HepG2 (cell line): ENCODE data around the gene DSG2. TPM values are rescaled to one million over a fixed set of nuclear protein-coding genes. Genes with fewer than 3 reads are reported as not detected.
A peak's percentile ranks its signal among the peaks of the same experiment; 100 is the strongest.

ENCODE experiments used
- CEBPB ChIP-seq: IDR thresholded peaks from 2 replicates; pipeline ENCODE4 v1.6.1; 2011; ENCODE audit warnings: low read depth, low read length, improper control_type of control experiment, borderline replicate concordance
- DNMT3B ChIP-seq: conservative IDR thresholded peaks from 2 replicates; pipeline ENCODE4 v1.6.1; 2016; ENCODE audit warnings: missing biosample characterization, control low read depth
- FOSL2 ChIP-seq: sonication (generic); formaldehyde crosslinking; IDR thresholded peaks from 2 replicates; pipeline ENCODE4 v1.4.0; 2020; ENCODE audit warnings: missing genetic modification reagents
- FOXJ3 ChIP-seq: sonication (generic); formaldehyde crosslinking; IDR thresholded peaks from 2 replicates; pipeline ENCODE4 v1.4.0; 2020; ENCODE audit warnings: missing genetic modification reagents, mild to moderate bottlenecking, borderline replicate concordance
- HDAC1 ChIP-seq: sonication (generic); formaldehyde crosslinking; IDR thresholded peaks from 2 replicates; pipeline ENCODE4 v1.5.1; 2020; ENCODE audit warnings: mild to moderate bottlenecking, missing genetic modification reagents
- RXRB ChIP-seq: IDR thresholded peaks from 2 replicates; pipeline ENCODE4 v1.6.1; 2016; ENCODE audit warnings: borderline replicate concordance, missing genetic modification reagents, missing compliant biosample characterization
- ZNF124 ChIP-seq: sonication (generic); formaldehyde crosslinking; IDR thresholded peaks from 2 replicates; pipeline ENCODE4 v1.4.0; 2020; ENCODE audit warnings: missing genetic modification reagents
- ZNF672 ChIP-seq: sonication (generic); formaldehyde crosslinking; IDR thresholded peaks from 2 replicates; pipeline ENCODE4 v1.8.1; 2022; ENCODE audit warnings: missing genetic modification reagents
- ZNF761 ChIP-seq: sonication (generic); formaldehyde crosslinking; conservative IDR thresholded peaks from 2 replicates; pipeline ENCODE4 v1.4.0; 2020; ENCODE audit warnings: mild to moderate bottlenecking, missing genetic modification reagents
- ZSCAN25 ChIP-seq: sonication (generic); formaldehyde crosslinking; IDR thresholded peaks from 2 replicates; pipeline ENCODE4 v1.8.0; 2022; ENCODE audit warnings: mild to moderate bottlenecking, missing genetic modification reagents
- polyA plus RNA-seq, 8 experiments: library from polyadenylated mRNA; depleted of rRNA in 3 of 8; stranded (reverse) in 7 of 8; unstranded in 1 of 8; fragments of >200 nt; fragmentation: Illumina TruSeq in 4 of 8; extraction: Trizol in 4 of 8; gene quantifications; 2 replicates each; pipeline versions ENCODE4 v1.2.1 to v1.2.3, GENCODE V29; 2011 to 2016; ENCODE audit warnings: low read depth in 4 of 8, missing spikeins in 1 of 8, mixed read lengths in 1 of 8; ENCODE audit not compliant: insufficient read depth in 1 of 8
- total RNA-seq, 5 experiments: library from RNA; depleted of rRNA; stranded (reverse); fragments of >200 nt; fragmentation: Illumina TruSeq; extraction: Trizol; gene quantifications; 2 replicates each; pipeline ENCODE4 v1.2.3, GENCODE V29; 2016; ENCODE audit warnings: low read depth in 1 of 5
- TF ChIP-seq, protein P1 (sequence below): sonication (generic); formaldehyde crosslinking; conservative IDR thresholded peaks from 2 replicates; pipeline ENCODE4 v1.4.0; 2020; ENCODE audit warnings: mild to moderate bottlenecking, missing genetic modification reagents, moderate library complexity
- TF ChIP-seq, protein P2 (sequence below): sonication (generic); formaldehyde crosslinking; IDR thresholded peaks from 2 replicates; pipeline ENCODE4 v1.4.0; 2020; ENCODE audit warnings: missing genetic modification reagents, mild to moderate bottlenecking, borderline replicate concordance
- TF ChIP-seq, protein P3 (sequence below): sonication (generic); formaldehyde crosslinking; IDR thresholded peaks from 2 replicates; pipeline ENCODE4 v1.4.0; 2020; ENCODE audit warnings: mild to moderate bottlenecking, missing genetic modification reagents, borderline replicate concordance
- TF ChIP-seq, protein P4 (sequence below): sonication (generic); formaldehyde crosslinking; IDR thresholded peaks from 2 replicates; pipeline ENCODE4 v1.8.1; 2023; ENCODE audit warnings: missing genetic modification reagents, inconsistent platforms, borderline replicate concordance
- TF ChIP-seq, protein P5 (sequence below): sonication (generic); formaldehyde crosslinking; IDR thresholded peaks from 2 replicates; pipeline ENCODE4 v1.8.0; 2022; ENCODE audit warnings: missing genetic modification reagents, mild to moderate bottlenecking, inconsistent platforms, borderline replicate concordance

The DSG2 gene
- total and polyA plus RNA-seq, 2 of the 13 experiments (the other 11 are each of a cell fraction or from before 2014, with no cell fraction given): 23.3 to 66.7 TPM

DNA sequence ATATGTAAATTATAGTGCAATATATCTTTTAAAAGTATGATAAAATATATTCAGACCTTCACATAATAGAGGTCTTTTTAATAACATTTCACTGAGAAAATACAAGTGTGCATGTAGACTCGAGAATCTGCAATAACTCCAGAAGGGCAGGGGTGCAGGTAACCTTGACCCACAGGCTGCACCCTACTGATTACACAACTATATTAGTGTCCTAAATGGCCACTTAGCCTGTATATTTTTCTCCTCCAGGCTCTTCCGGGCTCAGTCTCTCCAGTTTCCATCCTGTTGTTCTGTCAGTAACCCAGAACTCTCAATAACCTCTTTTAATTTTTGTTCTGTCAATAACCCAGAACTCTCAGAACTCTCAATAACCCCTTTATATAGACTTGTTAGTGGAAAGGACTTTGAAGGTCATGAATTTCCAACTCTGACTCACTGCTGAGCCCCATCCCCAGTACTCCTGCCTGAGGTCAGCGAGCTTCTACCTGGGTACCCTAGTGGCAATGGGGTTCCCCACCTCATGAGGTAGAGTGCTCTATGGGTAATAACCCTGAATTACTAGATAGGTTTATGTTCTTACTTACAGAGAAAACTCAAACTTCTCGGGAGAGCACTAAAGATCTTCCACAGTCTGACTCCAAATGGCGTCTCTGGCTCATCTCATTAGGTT lies 85.3 kb downstream of the DSG2 start (continued):
- TF ChIP-seq, protein P1, sequence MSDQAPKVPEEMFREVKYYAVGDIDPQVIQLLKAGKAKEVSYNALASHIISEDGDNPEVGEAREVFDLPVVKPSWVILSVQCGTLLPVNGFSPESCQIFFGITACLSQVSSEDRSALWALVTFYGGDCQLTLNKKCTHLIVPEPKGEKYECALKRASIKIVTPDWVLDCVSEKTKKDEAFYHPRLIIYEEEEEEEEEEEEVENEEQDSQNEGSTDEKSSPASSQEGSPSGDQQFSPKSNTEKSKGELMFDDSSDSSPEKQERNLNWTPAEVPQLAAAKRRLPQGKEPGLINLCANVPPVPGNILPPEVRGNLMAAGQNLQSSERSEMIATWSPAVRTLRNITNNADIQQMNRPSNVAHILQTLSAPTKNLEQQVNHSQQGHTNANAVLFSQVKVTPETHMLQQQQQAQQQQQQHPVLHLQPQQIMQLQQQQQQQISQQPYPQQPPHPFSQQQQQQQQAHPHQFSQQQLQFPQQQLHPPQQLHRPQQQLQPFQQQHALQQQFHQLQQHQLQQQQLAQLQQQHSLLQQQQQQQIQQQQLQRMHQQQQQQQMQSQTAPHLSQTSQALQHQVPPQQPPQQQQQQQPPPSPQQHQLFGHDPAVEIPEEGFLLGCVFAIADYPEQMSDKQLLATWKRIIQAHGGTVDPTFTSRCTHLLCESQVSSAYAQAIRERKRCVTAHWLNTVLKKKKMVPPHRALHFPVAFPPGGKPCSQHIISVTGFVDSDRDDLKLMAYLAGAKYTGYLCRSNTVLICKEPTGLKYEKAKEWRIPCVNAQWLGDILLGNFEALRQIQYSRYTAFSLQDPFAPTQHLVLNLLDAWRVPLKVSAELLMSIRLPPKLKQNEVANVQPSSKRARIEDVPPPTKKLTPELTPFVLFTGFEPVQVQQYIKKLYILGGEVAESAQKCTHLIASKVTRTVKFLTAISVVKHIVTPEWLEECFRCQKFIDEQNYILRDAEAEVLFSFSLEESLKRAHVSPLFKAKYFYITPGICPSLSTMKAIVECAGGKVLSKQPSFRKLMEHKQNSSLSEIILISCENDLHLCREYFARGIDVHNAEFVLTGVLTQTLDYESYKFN (CRISPR knock-in tag): peak; percentile 37
- no peak for TF ChIP-seq ZNF124 (CRISPR knock-in tag)
- peak; percentile 75; the same call in 1 of the 2 replicates for TF ChIP-seq RXRB (CRISPR knock-in tag)
- no peak for TF ChIP-seq DNMT3B (CRISPR knock-in tag)
- no peak for TF ChIP-seq ZNF761 (CRISPR knock-in tag)
- TF ChIP-seq, protein P2, sequence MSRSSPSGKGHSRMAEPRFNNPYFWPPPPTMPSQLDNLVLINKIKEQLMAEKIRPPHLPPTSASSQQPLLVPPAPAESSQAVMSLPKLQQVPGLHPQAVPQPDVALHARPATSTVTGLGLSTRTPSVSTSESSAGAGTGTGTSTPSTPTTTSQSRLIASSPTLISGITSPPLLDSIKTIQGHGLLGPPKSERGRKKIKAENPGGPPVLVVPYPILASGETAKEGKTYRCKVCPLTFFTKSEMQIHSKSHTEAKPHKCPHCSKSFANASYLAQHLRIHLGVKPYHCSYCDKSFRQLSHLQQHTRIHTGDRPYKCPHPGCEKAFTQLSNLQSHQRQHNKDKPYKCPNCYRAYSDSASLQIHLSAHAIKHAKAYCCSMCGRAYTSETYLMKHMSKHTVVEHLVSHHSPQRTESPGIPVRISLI (CRISPR knock-in tag): no peak
- TF ChIP-seq, protein P3, sequence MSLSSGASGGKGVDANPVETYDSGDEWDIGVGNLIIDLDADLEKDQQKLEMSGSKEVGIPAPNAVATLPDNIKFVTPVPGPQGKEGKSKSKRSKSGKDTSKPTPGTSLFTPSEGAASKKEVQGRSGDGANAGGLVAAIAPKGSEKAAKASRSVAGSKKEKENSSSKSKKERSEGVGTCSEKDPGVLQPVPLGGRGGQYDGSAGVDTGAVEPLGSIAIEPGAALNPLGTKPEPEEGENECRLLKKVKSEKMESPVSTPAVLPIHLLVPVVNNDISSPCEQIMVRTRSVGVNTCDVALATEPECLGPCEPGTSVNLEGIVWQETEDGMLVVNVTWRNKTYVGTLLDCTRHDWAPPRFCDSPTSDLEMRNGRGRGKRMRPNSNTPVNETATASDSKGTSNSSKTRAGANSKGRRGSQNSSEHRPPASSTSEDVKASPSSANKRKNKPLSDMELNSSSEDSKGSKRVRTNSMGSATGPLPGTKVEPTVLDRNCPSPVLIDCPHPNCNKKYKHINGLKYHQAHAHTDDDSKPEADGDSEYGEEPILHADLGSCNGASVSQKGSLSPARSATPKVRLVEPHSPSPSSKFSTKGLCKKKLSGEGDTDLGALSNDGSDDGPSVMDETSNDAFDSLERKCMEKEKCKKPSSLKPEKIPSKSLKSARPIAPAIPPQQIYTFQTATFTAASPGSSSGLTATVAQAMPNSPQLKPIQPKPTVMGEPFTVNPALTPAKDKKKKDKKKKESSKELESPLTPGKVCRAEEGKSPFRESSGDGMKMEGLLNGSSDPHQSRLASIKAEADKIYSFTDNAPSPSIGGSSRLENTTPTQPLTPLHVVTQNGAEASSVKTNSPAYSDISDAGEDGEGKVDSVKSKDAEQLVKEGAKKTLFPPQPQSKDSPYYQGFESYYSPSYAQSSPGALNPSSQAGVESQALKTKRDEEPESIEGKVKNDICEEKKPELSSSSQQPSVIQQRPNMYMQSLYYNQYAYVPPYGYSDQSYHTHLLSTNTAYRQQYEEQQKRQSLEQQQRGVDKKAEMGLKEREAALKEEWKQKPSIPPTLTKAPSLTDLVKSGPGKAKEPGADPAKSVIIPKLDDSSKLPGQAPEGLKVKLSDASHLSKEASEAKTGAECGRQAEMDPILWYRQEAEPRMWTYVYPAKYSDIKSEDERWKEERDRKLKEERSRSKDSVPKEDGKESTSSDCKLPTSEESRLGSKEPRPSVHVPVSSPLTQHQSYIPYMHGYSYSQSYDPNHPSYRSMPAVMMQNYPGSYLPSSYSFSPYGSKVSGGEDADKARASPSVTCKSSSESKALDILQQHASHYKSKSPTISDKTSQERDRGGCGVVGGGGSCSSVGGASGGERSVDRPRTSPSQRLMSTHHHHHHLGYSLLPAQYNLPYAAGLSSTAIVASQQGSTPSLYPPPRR (CRISPR knock-in tag): peak; percentile 19; the same call in 1 of the 2 replicates
- TF ChIP-seq, protein P4, sequence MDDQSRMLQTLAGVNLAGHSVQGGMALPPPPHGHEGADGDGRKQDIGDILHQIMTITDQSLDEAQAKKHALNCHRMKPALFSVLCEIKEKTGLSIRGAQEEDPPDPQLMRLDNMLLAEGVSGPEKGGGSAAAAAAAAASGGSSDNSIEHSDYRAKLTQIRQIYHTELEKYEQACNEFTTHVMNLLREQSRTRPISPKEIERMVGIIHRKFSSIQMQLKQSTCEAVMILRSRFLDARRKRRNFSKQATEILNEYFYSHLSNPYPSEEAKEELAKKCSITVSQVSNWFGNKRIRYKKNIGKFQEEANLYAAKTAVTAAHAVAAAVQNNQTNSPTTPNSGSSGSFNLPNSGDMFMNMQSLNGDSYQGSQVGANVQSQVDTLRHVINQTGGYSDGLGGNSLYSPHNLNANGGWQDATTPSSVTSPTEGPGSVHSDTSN: no peak
- TF ChIP-seq FOXJ3: no peak
- TF ChIP-seq CEBPB: peak; percentile 42; the same call in 1 of the 2 replicates
- no peak for TF ChIP-seq HDAC1 (CRISPR knock-in tag)
- TF ChIP-seq, protein P5, sequence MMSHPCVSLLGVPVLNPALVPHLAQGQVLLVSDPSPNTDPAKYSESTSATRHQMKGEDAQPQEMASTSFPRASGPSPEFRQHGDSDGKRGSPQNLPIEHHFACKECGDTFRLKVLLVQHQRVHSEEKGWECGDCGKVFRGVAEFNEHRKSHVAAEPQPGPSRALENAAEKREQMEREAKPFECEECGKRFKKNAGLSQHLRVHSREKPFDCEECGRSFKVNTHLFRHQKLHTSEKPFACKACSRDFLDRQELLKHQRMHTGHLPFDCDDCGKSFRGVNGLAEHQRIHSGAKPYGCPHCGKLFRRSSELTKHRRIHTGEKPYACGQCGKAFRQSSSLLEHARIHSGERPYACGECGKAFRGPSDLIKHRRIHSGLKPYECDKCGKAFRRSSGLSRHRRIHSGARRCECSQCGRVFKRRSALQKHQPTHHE (CRISPR knock-in tag): no peak
- TF ChIP-seq ZSCAN25 (CRISPR knock-in tag): peak; percentile 43; the same call in 1 of the 2 replicates
- no peak for TF ChIP-seq ZNF672 (CRISPR knock-in tag)
- TF ChIP-seq FOSL2: peak; percentile 35; the same call in 1 of the 2 replicates
